Progenitor cell of endocrine pancreas (in vitro differentiated cells): ENCODE measurements around the gene CAPRIN2. TPM values are rescaled to one million over a fixed set of nuclear protein-coding genes. Genes with fewer than 3 reads are reported as not detected.
A peak's percentile ranks its signal among the peaks of the same experiment; 100 is the strongest.

Source experiments
- DNase-seq: peaks from one replicate; pipeline ENCODE4 v3.0.0; 2021; ENCODE audit warnings: low spot score; ENCODE audit not compliant: unreplicated experiment
- H3K27ac Mint-ChIP-seq: 2 replicates; pipeline ENCODE4 v1.8.0; 2021; ENCODE audit warnings: mild to moderate bottlenecking, moderate library complexity, mixed read lengths
- H3K27me3 Mint-ChIP-seq: 2 replicates; pipeline ENCODE4 v1.8.0; 2021; ENCODE audit warnings: mixed read lengths
- H3K36me3 Mint-ChIP-seq: 2 replicates; pipeline ENCODE4 v1.8.0; 2022; ENCODE audit warnings: mixed read lengths; ENCODE audit not compliant: insufficient read depth
- H3K4me1 Mint-ChIP-seq: 2 replicates; pipeline ENCODE4 v1.8.0; 2021; ENCODE audit warnings: low read depth, mixed read lengths
- H3K4me3 Mint-ChIP-seq: 2 replicates; pipeline ENCODE4 v1.8.0; 2021; ENCODE audit warnings: low read depth, mild to moderate bottlenecking, moderate library complexity, mixed read lengths
- H3K9me3 Mint-ChIP-seq: 2 replicates; pipeline ENCODE4 v1.8.0; 2021; ENCODE audit warnings: low read depth, mixed read lengths
- CTCF ChIP-seq: fragments of 200-600 bp; sonication (generic); IDR thresholded peaks from one replicate; pipeline ENCODE4 v1.5.0; 2021; ENCODE audit warnings: antibody characterized with exemption, mild to moderate bottlenecking; ENCODE audit not compliant: unreplicated experiment
- total RNA-seq: library from RNA; stranded (reverse); gene quantifications from 2 replicates; pipeline ENCODE4 v1.2.1, GENCODE V29; 2021

CAPRIN2 gene
- total RNA-seq, 1 donor from 2014 or later = 91.5 TPM

GRCh38 chr12:30754383-30754749 lies 385 bp downstream of the CAPRIN2 start:
- H3K36me3 Mint-ChIP-seq = peaks cover 1% of the 10 kb centered on the region
- H3K9me3 Mint-ChIP-seq = no peaks in the 10 kb centered on the region
- no peaks in the 10 kb centered on the region for H3K27me3 Mint-ChIP-seq
- no peak for DNase-seq
- peak overlapping the region; percentile 97 for H3K4me3 Mint-ChIP-seq
- H3K27ac Mint-ChIP-seq = peak overlapping the region; percentile 98
- no peak for TF ChIP-seq CTCF
- peaks cover 37% of the 10 kb centered on the region for H3K4me1 Mint-ChIP-seq

- Mint-ChIP-seq H3K4me1 (peaks cover 37% of the 10 kb centered on the region), H3K9me3 (no peaks in the 10 kb centered on the region), H3K36me3 (peaks cover 3% of the 10 kb centered on the region), H3K27me3 (no peaks in the 10 kb centered on the region), H3K4me3 (peak overlapping the region; percentile 97), H3K27ac (peak overlapping the region; percentile 98)
- DNase-seq = no peak
- no peak for TF ChIP-seq CTCF
These were observed 884 bp downstream of the CAPRIN2 start for GRCh38 chr12:30753751-30754382.

DNA sequence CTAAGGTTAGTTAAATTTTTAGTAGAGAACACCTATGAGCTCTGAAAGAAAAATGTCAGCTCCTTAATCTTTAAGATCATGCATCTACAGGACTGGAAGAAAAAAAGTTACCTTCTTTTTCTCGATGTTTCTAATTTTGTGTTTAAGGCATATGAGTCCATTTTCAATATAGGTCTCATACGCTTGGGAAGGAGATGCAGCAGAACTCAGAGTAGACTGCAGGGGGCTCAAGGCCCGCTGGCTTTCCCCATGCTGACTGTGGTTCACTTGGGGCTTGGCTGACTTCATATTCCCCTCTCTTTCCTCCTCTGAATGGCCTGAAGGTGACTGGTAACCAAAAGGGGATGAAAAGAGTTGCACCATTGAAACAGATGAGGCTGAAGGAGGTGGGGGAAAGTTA lies 1.5 kb downstream of the CAPRIN2 start:
- no peaks in the 10 kb centered on the region for H3K27me3 Mint-ChIP-seq
- H3K4me3 Mint-ChIP-seq = peak overlapping the region; percentile 97
- no peak for DNase-seq
- peaks cover 3% of the 10 kb centered on the region for H3K36me3 Mint-ChIP-seq
- no peaks in the 10 kb centered on the region for H3K9me3 Mint-ChIP-seq
- peak overlapping the region; percentile 98 for H3K27ac Mint-ChIP-seq
- peak; percentile 64 for TF ChIP-seq CTCF
- H3K4me1 Mint-ChIP-seq = peaks cover 37% of the 10 kb centered on the region

GRCh38 chr12:30752255-30752654 lies 2.5 kb downstream of the CAPRIN2 start:
- H3K9me3 Mint-ChIP-seq = no peaks in the 10 kb centered on the region
- no peak for DNase-seq
- peaks cover 12% of the 10 kb centered on the region for H3K36me3 Mint-ChIP-seq
- no peak overlapping the region for H3K27ac Mint-ChIP-seq
- no peak overlapping the region for H3K4me3 Mint-ChIP-seq
- H3K27me3 Mint-ChIP-seq = no peaks in the 10 kb centered on the region
- peaks cover 37% of the 10 kb centered on the region for H3K4me1 Mint-ChIP-seq
- no peak for TF ChIP-seq CTCF

GRCh38 chr12:30748147-30748546 lies 6.6 kb downstream of the CAPRIN2 start:
- Mint-ChIP-seq H3K27me3 (no peaks in the 10 kb centered on the region), H3K36me3 (peaks cover 24% of the 10 kb centered on the region), H3K27ac (no peak overlapping the region), H3K4me3 (no peak overlapping the region), H3K9me3 (no peaks in the 10 kb centered on the region), H3K4me1 (peaks cover 17% of the 10 kb centered on the region)
- no peak for DNase-seq
- no peak for TF ChIP-seq CTCF
